ENCODE measurements around the gene SMG1.
"Not testable (repeated sequence)": the region's sequence is repeated elsewhere in the genome, so short reads cannot be mapped to it uniquely, and the experiment has no call there.

The SMG1 gene

DNA sequence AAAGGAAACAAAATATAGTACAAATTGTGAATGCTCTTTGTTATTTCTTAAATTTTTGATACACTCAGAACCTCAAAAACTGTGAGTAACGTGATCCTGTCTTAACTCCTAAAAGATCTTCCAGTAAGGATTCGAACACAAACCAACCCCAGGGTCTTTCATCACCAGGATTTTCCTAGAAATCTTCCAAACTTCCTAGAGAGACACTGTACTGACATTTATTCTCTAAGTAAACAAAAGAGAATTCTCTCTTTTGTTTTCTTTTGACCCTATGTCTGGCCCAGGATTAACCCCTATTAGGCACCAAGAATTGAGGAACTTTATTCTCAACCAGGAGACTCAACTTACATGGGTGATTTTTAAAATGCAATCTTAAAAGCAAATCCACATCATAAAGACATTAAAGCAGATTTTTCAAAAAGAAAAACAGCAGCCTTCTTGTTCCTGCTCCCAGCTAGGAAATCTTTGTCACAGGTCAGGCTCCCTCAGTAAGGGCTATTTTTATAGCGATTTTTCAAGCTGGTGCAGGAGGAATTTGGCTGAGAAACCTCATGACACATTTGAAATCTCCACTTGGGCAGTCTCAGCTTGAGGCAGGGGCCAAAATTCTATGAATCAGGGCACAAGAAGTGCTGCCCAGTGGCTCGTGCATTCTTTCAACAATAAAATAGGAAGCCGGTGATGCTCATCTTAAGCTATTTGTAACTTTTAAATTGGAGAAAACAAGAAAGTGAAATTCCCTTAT, 6.2 kb upstream of the SMG1 start:
- no peak for DNase-seq

DNA sequence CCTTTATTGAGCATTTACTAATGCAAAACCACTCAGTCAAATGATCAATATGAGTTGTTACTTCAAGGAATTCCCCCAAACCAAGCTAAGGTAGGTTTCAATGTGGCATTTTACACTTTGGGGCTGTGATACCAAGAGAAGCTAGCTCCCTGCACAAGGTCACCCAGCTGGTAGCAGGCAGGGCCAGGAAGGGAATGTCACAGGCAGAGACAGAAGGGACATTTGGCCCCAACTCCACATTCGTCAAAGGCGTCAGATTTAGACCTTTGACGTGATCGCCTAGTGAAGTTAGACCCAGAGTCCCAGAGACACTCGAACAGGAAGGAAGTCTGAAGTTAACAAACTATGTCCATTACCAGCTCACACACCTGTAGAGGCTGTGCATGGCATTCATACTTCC, 5.5 kb upstream of the SMG1 start:
- no peak for DNase-seq

DNA sequence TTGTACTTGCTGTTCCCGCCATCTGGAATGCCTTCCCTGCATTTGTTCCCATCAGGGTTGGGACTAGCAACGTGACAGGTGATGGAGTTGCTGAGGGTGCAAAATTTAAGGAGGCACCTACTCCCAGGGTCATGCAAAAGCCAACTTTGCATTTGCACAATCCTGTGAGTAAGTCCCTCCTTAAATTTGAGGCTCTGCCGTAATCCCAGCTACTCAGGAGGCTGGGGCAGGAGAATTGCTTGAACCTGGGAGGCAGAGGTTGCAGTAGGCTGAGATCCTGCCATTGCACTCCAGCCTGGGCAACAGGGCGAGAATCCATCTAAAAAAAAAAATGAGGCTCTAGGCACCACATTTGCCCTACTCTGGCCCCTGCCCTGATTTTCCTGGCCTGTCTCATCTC, 3.9 kb upstream of the SMG1 start:
- not testable (repeated sequence) for DNase-seq

DNA sequence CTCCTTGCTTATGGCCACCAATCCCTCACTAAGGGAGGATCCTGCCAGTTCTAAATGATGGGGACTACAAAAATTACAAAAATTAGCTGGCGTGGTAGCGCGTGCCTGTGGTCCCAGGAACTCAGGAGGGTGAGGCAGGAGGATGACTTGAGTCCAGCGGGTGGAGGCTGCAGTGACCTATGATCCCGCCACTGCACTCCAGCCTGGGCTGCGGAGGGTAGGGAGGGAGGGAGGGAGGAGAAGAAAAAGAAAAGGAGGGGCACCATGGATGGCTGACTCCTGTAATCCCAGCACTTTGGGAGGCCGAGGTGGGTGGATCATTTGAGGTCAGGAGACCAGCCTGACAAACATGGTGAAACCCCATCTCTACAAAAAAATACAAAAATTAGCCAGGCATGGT, 1.9 kb upstream of the SMG1 start:
- DNase-seq = not testable (repeated sequence)

DNA sequence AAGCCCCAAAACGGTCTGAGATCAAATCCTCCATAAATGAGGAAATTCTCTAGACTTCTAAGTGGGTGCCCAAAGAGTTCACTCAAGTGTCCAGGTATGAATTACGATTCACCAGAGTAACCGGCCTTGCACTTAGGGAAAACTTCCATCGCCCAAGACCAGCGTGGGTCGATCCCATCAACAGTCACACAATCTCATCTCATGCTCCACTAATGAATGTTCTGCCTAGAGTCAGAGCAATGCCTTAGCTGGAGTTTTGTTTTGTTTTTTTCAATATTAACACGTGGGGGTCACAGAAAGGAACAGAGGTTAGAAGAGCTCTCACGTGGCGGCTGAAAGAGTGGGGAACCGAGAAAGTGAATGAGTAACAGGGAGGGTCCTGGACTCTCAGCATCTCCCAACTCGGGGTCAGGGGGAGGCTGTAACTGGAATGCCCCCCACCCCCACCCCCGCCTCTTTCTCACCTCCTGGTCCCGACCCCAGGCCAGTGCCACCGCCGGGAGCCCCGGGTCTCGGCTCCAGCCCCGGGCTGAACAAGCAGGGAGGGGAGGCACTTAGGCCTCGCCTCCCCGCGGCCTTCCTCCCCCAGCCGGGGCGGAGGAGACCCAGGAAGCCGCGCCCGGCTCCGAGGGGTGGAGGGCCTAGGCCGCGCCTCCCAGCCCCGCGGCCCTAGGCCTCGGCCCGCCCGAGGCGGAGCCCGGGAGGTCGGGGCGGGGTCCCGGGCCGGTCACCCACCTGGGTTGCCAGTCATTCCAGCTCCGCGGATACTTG, 808 bp downstream of the SMG1 start:
- DNase-seq = peak; percentile 24

DNA sequence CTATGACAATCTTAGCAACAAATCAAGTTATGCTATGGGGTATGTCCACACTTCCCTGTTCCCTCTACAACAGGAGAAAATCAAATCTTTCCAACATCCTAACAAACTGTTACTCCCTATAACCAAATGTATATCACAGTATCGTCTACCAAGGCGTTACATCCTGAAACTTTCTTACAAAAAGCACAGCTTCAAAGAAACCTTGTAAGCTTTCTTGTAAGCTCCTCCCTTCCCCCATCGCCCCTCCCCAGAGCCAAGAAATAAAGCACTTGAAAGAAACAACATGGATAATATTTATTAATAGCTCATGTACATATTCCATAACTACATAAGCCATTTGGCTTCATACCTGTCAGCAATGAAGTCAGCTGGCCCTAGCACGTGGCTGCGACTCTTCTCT, 2.3 kb downstream of the SMG1 start:
- not testable (repeated sequence) for DNase-seq

DNA sequence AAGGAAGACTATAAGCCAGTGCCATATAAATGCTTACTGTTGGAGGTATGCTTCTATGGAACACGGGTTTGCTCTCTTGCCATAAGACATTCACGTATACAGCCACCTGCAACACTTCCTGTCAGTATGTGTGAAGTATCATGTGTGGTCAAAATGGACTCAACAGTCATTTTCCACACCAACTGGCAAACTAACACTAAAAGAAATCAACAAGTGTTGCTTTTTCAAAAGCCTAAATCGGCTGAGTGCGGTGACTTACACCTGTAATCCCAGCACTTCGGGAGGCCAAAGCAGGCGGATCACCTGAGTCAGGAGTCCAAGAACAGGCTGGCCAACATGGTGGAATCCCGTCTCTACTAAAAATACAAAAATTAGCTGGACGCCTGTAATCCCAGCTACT, 3.1 kb downstream of the SMG1 start:
- not testable (repeated sequence) for DNase-seq

DNA sequence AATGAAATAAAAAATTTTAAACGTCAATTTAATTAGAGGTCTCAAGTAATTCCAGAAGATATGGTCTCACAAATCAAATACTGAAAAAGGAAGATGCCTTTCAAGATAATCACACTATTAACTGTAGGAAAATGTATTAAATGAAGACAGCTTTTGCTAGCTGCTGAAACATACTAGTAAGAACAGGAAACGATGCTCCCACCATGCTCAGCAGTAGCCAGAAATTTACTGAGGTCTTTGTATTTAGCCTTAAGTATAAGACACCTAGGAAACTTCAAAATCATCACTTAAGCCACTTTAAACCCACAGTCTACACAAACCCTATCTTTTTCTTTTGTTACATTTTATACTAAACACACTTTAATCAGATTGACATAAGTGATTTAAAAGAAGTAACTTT, 16.6 kb downstream of the SMG1 start:
- DNase-seq = not testable (repeated sequence)

DNA sequence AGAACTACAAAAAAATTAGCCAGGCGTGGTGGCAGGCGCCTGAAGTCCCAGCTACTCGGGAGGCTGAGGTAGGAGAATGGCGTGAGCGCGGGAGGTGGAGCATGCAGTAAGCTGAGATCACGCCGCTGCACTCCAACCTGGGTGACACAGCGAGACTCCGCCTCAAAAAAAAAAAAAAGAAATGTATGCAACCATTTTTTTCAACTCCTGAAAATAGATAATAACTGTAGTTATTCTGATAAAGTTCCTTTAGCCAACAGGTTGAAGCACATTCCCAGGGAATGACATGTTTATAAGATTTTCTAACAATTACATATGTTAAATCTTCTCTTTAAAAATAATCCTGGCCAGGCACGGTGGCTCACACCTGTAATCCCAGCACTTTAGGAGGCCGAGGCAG, 17.5 kb downstream of the SMG1 start:
- not testable (repeated sequence) for DNase-seq

DNA sequence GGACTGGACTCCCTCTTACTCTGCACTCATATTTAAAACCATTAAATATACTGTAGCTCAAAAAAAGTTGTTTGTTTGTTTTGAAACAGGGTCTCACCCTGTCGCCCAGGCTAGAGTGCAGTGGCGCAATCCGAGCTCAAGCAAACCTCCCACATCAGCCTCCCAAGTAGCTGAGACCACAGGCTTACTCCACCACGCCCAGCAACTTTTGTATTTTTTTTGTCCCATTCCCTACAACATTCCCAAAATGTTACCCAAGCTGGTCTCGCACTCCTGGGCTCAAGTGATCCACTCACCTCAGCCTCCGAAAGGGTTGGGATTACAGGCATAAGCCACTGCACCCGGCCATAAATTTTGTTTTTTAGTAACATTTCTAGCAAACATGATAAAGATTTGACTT, 23.4 kb downstream of the SMG1 start:
- not testable (repeated sequence) for DNase-seq

DNA sequence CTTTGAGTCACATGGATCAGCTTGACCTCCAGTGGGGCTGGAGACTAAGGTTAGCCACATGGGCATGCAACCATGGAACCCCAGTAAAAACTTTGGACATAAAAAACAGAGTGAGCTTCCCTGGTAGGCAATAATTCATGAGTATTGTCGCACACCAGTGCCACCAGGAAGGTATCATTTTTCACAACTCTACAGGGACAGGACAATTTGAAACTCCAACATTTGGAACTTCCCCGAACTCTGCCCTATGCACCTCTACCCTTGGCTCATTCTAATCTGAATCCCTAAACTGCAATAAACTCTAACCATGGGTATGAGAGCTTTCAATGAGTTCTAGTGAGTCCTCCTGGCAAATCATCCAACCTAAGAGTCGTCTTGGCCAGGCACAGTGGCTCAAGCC, 24.2 kb downstream of the SMG1 start:
- not testable (repeated sequence) for DNase-seq

DNA sequence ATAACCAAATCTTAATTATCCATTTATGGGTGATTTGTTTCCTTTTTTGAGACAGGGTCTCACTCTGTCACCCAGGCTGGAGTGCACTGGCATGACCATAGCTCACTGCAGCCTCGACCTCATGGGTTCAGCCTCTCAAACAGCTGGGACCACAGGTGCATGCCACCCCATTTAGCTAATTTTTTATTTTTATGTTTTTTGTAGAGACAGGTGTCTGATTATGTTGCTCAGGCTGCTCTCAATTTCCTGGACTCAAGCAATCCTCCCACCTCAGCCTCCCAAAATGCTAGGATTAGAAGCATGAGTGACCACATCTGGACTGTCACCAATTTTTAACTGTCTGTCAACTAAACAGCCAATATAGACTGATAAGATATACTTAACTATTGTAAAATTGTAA, 25.0 kb downstream of the SMG1 start:
- DNase-seq = not testable (repeated sequence)

DNA sequence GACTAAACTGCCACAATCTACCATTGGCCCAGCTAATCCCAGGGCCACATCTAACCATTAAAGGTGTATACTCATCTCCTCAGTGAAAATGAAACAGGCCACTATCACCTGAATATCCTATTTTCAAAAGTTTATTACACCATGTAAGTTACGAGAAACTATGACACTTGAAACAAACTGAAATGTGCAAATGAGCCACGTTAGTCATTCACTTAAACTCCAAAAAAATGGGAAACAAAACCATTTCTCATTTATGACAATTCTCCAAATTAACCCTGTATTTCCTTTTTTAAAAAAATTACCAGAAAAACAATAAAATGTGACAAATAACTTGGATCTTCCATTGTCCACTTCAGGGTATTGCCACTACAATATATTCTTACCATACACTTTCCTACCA, 41.8 kb downstream of the SMG1 start:
- not testable (repeated sequence) for DNase-seq

DNA sequence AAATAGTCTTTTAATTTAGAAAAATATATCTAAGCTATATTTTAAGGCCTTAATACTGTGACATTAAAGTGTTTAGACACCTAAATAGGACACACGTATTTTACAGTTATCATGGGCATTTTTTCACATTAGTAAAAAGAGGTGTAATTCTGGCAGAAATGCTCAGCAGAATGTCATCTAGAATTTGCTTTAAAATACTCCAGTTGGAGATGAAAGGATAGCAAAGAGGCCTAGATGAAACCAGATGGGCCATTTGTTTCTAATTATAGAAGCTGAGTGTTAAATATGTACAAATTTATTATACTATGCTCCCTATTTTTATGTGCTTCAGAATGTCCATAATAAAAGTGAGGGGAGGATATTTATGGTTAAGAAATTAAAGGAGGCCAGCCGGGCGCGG, 48.5 kb downstream of the SMG1 start:
- not testable (repeated sequence) for DNase-seq

DNA sequence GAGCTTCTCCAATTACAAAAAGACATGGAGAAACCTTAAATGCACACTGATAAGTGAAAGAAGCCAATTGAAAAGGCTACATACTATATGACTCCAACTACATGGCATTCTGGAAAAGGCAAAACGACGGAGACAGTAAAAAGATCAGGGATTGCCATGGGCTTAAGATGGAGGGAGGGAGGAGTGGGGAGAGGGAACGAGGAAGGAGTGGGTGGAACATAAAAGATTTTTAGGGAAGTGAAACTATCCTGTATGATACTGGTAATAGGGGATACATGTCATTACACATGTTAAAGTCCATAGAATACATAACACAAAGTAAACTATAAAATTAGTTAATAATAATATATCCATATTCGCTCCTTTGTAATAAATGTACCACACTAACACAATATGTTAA, 48.9 kb downstream of the SMG1 start:
- DNase-seq = not testable (repeated sequence)

DNA sequence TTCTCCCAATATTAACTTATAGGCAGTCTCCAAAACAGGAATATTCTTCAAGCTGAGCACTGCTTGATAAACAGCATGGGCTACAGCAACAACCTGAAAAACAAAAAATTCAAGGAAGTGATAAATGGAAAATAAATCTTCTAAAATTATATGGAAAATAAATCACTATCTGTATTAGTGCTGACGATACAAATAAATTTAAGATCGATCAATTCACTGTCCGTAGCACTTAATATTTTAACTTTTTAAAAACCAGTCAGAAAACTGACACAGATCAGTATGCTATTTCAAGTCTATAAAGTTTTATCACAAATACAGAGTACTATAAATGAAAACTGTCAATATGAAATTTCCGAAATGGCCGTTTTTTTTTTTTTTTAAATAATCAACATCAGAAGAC, 49.9 kb downstream of the SMG1 start:
- DNase-seq = not testable (repeated sequence)

DNA sequence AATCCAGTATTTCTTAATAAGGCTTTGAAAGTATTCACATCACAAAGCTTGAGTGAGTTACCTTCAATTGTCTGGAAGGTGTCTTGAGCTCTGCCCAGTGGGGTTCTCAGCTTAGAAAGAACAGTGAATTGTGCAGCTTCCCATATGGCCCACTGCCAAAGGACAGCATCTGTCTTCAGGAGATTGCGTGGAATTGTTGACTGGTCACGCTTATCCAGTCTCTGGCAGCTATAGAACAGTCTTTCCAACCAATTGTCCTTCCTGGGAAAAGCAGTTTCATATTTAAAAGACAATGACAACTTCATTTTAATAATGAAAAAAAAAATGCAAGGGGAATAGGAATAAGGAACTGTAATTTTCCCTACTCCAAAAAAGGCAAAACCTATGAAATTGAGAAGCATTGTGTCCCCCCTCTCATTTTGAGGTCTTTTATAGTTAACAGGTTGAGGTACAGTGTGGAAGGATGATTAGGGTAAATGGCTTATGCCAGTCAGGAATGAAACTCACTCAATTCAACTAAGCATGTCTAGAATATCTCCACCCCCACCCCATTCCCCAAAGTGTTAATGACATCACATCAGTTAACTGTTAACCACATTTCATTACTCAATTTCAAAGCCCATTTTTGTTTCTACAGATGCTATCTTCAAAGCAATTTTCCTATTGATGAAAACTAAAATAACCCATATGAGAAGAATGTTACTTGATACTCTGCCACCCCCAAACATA, 57.0 kb downstream of the SMG1 start:
- DNase-seq = not testable (repeated sequence)

DNA sequence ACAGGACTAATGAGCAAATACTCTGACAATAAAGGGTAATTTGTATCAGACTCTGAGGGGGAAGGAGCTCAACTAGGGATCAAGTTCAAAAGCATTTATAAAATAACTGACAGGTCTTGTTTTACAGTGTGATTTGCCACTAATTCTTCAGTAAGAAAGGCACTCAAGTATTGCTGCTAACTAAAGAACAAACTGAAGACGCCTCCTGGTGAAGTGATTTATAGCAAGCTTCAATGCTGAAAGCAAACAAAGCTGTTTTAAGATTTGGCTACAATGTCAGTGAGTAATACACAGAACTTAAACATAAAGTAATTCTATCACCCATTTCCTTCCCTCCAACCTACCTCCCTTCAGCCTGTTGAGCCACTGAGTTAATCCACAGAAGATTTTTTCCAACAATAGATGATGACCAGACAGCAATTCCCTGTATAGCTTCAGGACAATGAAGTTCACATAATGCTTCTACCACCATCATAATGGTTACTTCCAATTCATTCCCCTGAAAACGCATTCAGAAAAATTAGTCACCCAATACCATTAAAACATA, 59.9 kb downstream of the SMG1 start:
- not testable (repeated sequence) for DNase-seq

DNA sequence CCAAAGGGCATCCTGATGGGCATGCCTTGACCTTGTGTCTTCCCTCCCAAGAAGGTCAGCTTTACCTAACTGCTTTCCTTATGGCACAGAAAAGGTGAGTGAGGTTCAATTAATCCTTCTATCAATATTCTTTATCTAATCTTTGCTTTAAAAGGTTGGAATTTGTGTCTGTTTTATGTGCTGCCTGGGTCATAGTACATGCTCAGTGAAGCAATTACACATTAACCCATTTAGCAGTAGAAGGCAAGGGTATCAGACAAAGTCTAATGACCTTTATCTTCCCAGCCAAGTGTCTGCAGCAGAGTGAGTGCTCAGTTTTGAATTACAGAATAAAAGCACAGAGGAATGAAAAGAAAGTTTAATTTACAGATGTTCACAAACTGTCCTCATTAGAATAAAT, 63.3 kb downstream of the SMG1 start:
- DNase-seq = not testable (repeated sequence)

DNA sequence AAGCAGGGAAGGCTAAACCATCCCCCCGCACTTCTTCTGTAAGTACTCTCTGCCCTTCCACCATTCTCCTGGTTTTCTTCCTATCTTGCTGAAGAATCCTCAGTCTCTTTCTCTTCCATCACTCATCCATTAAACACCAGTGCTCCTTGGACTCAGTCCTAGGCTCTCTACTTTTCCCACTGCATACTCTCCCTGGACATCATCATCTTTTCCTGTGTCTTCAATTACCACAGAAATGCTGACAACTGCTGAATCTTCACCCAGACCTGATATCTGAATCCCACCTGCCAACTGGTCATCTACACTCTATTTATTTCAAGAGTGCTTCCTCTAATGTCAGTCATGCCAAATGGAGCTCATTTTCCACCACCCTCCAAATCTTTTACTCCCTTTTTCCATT, 71.0 kb downstream of the SMG1 start:
- DNase-seq = no peak

DNA sequence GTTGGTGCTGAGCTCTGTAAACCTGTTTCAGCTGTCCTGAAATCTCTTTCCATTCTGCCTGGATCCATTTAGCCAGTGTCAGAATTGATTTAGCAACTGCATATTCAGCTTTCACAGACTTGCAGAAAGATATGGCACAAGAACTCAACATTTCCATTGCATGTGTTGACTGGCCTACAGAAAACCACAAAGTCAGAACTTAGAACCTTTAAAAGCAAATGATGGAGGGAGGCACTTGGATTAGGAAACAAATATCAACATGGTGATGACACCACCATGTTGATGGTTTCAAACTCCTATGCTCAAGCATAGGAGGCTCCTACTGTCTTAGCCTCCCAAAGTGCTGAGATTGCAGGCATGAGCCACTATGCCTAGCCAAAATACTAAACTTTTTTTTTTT, 72.5 kb downstream of the SMG1 start:
- DNase-seq = no peak

DNA sequence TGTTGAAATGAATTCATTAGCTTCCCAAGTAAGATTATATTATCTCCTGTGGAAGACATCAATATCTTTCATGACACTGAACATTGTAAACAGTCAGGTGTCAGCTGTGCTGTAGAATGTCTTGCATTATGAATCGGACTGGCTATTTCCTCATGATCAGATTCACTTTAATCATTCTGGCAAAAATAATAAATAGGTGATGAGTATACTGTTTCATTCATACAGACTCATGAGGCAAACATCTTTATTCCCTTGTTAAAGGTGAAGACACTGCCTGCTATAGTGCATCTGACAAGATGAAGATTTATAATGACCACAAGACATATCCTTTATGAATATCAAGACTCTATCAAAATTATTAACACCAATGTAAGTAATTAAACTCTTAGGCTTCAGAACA, 73.6 kb downstream of the SMG1 start:
- no peak for DNase-seq

DNA sequence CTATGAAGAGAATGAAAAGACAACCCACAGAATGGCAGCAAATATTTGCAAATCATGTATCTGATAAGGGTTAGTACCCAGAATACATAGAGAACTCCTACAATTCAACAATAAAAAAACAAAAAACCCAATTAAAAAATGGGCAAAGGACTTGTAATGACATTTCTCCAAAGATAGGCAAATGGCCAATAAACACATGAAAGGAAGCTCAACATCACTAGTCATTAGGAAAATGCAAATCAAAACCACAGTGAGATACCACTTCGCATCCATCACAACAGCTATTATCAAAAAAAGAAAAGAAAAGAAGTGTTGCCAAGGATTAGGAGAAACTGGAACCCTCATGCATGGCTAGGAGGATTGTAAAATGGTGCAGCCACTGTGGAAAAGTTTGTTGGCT, 79.8 kb downstream of the SMG1 start:
- DNase-seq = no peak

Measured in activated T-cell treated with anti-CD3 and anti-CD28 coated beads for 4 hours (primary cell).